Endodermal cell (in vitro differentiated cells): ENCODE measurements around the gene TBC1D2. TPM values are rescaled to one million over a fixed set of nuclear protein-coding genes. Genes with fewer than 3 reads are reported as not detected.

Experiments
- DNase-seq: peaks from one replicate; pipeline ENCODE4 v3.0.0-alpha.2; 2017
- H3K27ac ChIP-seq: 2 replicates; pipeline ENCODE4 v1.5.1; 2013; ENCODE audit warnings: mild to moderate bottlenecking, low read depth, low read length, moderate library complexity
- H3K27me3 ChIP-seq: 2 replicates; pipeline ENCODE4 v1.6.1; 2013; ENCODE audit warnings: mild to moderate bottlenecking, low read length, moderate library complexity; ENCODE audit not compliant: insufficient read depth, control insufficient read depth, poor library complexity, severe bottlenecking
- H3K36me3 ChIP-seq: 2 replicates; pipeline ENCODE4 v1.7.0; 2013; ENCODE audit warnings: mild to moderate bottlenecking, low read length, moderate library complexity; ENCODE audit not compliant: control insufficient read depth, insufficient read depth
- H3K4me1 ChIP-seq: one replicate; pipeline ENCODE4 v1.7.0; 2013; ENCODE audit warnings: low read length; ENCODE audit not compliant: control insufficient read depth, insufficient read depth
- H3K4me3 ChIP-seq: 2 replicates; pipeline ENCODE4 v1.5.1; 2013; ENCODE audit warnings: mild to moderate bottlenecking, low read length, moderate library complexity
- H3K9ac ChIP-seq: 2 replicates; pipeline ENCODE4 v1.6.1; 2013; ENCODE audit warnings: mild to moderate bottlenecking, low read length, moderate library complexity; ENCODE audit not compliant: poor library complexity, severe bottlenecking; ENCODE audit errors: extremely low read depth
- H3K9me3 ChIP-seq: 2 replicates; pipeline ENCODE4 v1.6.1; 2013; ENCODE audit warnings: mild to moderate bottlenecking, low read length, moderate library complexity; ENCODE audit not compliant: control insufficient read depth
- H3K27ac Mint-ChIP-seq: 2 replicates; pipeline ENCODE4 v1.8.0; 2020; ENCODE audit warnings: mixed read lengths
- H3K27me3 Mint-ChIP-seq: 2 replicates; pipeline ENCODE4 v1.8.0; 2021; ENCODE audit warnings: mild to moderate bottlenecking, mixed read lengths; ENCODE audit not compliant: insufficient read depth
- H3K36me3 Mint-ChIP-seq: 2 replicates; pipeline ENCODE4 v1.8.0; 2020; ENCODE audit warnings: low read depth, mixed read lengths
- H3K4me1 Mint-ChIP-seq: 2 replicates; pipeline ENCODE4 v1.8.0; 2020; ENCODE audit warnings: mixed read lengths
- H3K4me3 Mint-ChIP-seq: 2 replicates; pipeline ENCODE4 v1.8.0; 2020; ENCODE audit warnings: mild to moderate bottlenecking, moderate library complexity, mixed read lengths
- H3K9me3 Mint-ChIP-seq: 2 replicates; pipeline ENCODE4 v1.8.0; 2020; ENCODE audit warnings: mild to moderate bottlenecking, mixed read lengths
- WGBS, 2 experiments: methylation state at CpG; one replicate each; pipeline versions ENCODE4 v1.1.5 to v1.1.7; 2013; ENCODE audit warnings: missing lambda C conversion rate in 2 of 2, mixed read lengths in 1 of 2; ENCODE audit not compliant: insufficient coverage in 1 of 2, insufficient read length in 1 of 2; 5-methylcytosine and 5-hydroxymethylcytosine counted together
- total RNA-seq, 2 donors: library from RNA; stranded (reverse); fragmentation: NEBNext Ultra II Directional in 1 of 2; extraction: Animal tissue kit (Norgen Biotek cat#: 25700) in 1 of 2; gene quantifications; 2 replicates in 1 of 2; 3 replicates in 1 of 2; pipeline ENCODE4 v1.2.1, GENCODE V29; 2021
- TF ChIP-seq, protein P1 (sequence below): fragments of 200-600 bp; sonication (generic); conservative IDR thresholded peaks from 2 replicates; pipeline ENCODE4 v1.5.0; 2021; ENCODE audit warnings: antibody characterized with exemption, mild to moderate bottlenecking

TBC1D2 gene
- total RNA-seq, 2 donors from 2014 or later: 8.1 to 10.4 TPM

DNA sequence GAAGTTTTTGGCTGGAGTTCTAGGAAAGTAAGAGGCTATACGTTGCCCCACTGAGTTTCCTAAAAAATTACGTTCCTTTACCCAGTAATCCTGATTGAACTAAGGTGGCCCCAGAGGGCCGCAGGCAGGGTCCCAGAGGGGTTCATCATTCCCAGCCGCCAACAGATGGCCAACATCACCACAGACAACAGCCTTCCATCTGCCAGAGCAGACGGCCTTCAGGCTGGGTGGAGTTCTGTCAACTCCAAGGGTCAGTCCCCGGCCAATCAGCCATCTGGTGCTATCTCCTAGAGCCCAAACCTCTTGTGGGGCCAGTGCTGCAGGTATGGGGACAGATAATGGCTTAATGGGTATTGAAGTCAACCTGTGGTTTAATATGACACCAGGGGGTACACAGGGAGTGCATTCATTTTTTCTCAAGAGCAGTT, 30.4 kb downstream of the TBC1D2 start:
- peaks cover 48% of the 10 kb centered on the region for H3K36me3 Mint-ChIP-seq
- H3K4me3 ChIP-seq: no peak overlapping the region
- no peaks in the 10 kb centered on the region for H3K4me1 ChIP-seq
- no peak overlapping the region for H3K27ac Mint-ChIP-seq
- no peak for DNase-seq
- H3K9me3 Mint-ChIP-seq: no peaks in the 10 kb centered on the region
- no peak overlapping the region for H3K27ac ChIP-seq
- WGBS, 2 experiments: 95 to 97% methylated on average over 4 to 6 of the region's 6 CpGs
- TF ChIP-seq, protein P1, sequence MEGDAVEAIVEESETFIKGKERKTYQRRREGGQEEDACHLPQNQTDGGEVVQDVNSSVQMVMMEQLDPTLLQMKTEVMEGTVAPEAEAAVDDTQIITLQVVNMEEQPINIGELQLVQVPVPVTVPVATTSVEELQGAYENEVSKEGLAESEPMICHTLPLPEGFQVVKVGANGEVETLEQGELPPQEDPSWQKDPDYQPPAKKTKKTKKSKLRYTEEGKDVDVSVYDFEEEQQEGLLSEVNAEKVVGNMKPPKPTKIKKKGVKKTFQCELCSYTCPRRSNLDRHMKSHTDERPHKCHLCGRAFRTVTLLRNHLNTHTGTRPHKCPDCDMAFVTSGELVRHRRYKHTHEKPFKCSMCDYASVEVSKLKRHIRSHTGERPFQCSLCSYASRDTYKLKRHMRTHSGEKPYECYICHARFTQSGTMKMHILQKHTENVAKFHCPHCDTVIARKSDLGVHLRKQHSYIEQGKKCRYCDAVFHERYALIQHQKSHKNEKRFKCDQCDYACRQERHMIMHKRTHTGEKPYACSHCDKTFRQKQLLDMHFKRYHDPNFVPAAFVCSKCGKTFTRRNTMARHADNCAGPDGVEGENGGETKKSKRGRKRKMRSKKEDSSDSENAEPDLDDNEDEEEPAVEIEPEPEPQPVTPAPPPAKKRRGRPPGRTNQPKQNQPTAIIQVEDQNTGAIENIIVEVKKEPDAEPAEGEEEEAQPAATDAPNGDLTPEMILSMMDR: no peak
- H3K9me3 ChIP-seq: no peaks in the 10 kb centered on the region
- no peaks in the 10 kb centered on the region for H3K27me3 ChIP-seq
- no peak overlapping the region for H3K9ac ChIP-seq
- H3K4me3 Mint-ChIP-seq: no peak overlapping the region
- peaks cover 19% of the 10 kb centered on the region for H3K36me3 ChIP-seq
- no peaks in the 10 kb centered on the region for H3K27me3 Mint-ChIP-seq
- H3K4me1 Mint-ChIP-seq: no peaks in the 10 kb centered on the region

DNA sequence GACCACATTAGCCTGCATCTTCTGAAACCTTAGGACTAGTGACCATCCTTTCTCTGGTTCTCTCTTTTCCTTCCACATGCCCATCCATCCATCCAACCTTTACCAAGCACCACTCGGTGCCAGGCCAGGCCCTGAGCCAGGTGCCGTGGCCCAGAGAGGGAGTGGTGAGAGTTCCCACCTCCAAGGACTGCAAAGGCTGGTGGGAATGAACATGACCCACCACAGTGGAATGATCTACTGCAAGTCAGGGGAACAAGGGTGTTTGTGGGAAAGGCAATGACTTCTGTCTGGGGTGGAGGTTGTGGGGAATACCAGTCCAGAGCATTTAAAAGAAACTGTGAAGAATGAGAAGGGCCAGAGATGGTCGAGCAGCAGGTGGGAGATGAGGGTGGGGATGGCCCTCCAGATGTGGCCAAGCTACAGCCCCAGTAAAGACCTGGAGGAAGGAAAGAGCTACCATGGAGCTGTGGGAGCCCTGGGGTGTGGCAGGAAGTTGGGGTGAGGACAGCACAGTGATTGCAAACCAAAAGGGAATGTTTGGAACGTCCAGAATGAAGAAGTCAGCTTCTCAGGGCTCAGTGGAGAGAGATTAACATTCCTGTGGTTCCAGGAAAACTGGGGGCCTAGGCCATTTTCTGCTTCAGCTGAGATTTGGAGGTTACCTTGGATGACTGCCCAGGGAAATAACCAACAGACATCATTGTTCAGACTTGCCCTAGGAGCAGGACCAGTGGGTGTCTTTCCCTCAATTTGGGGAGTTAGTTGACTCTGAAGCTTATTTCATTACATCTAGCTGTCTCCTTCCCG, 32.4 kb downstream of the TBC1D2 start:
- no peaks in the 10 kb centered on the region for H3K9me3 ChIP-seq
- H3K9me3 Mint-ChIP-seq: no peaks in the 10 kb centered on the region
- H3K4me1 ChIP-seq: no peaks in the 10 kb centered on the region
- no peaks in the 10 kb centered on the region for H3K27me3 Mint-ChIP-seq
- no peaks in the 10 kb centered on the region for H3K4me1 Mint-ChIP-seq
- TF ChIP-seq, protein P1: no peak
- H3K9ac ChIP-seq: no peak overlapping the region
- H3K4me3 ChIP-seq: no peak overlapping the region
- no peak overlapping the region for H3K27ac ChIP-seq
- H3K36me3 ChIP-seq: peaks cover 20% of the 10 kb centered on the region
- peaks cover 53% of the 10 kb centered on the region for H3K36me3 Mint-ChIP-seq
- H3K4me3 Mint-ChIP-seq: no peak overlapping the region
- DNase-seq: no peak
- WGBS, 2 experiments: 72 to 90% methylated on average over 3 to 5 of the region's 5 CpGs
- no peak overlapping the region for H3K27ac Mint-ChIP-seq
- no peaks in the 10 kb centered on the region for H3K27me3 ChIP-seq

DNA sequence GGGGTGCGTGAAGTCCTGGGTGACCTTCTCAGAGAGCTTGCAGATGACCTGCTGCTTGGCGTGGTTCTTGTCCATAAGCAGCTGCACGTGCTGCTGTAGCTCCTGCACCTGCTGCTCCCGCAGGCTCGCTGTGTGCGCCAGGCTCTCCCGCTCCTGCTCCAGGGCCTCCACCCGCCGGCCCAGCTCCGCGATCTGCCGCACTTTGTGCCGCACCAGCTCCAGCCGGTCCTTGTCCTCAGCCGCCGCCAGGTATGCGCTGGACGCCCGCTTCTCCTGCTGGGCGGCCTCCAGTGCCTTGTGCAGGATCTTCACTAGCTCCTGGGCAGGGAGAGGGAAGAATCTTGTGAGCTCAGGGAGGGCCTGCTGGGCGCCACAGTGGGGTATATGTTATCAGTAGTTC, 34.5 kb downstream of the TBC1D2 start:
- H3K36me3 ChIP-seq: peaks cover 19% of the 10 kb centered on the region
- TF ChIP-seq, protein P1: no peak
- H3K9ac ChIP-seq: no peak overlapping the region
- WGBS, 2 experiments: 93 to 98% methylated on average over 12 to 21 of the region's 21 CpGs
- H3K27me3 Mint-ChIP-seq: no peaks in the 10 kb centered on the region
- no peaks in the 10 kb centered on the region for H3K9me3 ChIP-seq
- no peak overlapping the region for H3K27ac ChIP-seq
- DNase-seq: no peak
- H3K27ac Mint-ChIP-seq: no peak overlapping the region
- H3K4me3 Mint-ChIP-seq: no peak overlapping the region
- H3K4me3 ChIP-seq: no peak overlapping the region
- peaks cover 43% of the 10 kb centered on the region for H3K36me3 Mint-ChIP-seq
- H3K4me1 Mint-ChIP-seq: no peaks in the 10 kb centered on the region
- H3K9me3 Mint-ChIP-seq: no peaks in the 10 kb centered on the region
- no peaks in the 10 kb centered on the region for H3K27me3 ChIP-seq
- no peaks in the 10 kb centered on the region for H3K4me1 ChIP-seq
